Measurements from ENCODE around the gene JAG1. TPM values are rescaled to one million over a fixed set of nuclear protein-coding genes. Genes with fewer than 3 reads are reported as not detected.
"Not testable (repeated sequence)": the region's sequence is repeated elsewhere in the genome, so short reads cannot be mapped to it uniquely, and the experiment has no call there.

The JAG1 gene
- total RNA-seq, 1 experiment from 2014 or later: 45.2 TPM

DNA sequence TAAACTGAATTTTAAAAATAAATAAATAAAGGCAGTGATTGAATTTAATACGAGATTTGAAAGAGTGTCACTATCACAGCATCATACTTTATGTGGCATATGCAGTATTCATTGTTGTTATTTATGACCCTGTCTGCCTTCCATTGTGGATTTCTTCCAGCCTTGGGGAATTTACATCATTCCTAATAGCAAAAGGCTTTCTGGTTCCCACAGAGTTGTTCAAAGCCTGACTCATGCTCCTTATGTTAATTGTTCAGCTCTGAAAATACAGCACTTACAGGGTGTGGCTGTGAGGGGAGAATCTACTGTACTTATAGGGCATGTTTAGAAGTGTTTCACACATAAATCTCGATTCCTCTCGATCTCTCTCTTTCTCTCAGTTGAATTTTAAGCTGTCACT is 54.4 kb downstream of the JAG1 start:
- POLR2A ChIA-PET: no interaction called here

DNA sequence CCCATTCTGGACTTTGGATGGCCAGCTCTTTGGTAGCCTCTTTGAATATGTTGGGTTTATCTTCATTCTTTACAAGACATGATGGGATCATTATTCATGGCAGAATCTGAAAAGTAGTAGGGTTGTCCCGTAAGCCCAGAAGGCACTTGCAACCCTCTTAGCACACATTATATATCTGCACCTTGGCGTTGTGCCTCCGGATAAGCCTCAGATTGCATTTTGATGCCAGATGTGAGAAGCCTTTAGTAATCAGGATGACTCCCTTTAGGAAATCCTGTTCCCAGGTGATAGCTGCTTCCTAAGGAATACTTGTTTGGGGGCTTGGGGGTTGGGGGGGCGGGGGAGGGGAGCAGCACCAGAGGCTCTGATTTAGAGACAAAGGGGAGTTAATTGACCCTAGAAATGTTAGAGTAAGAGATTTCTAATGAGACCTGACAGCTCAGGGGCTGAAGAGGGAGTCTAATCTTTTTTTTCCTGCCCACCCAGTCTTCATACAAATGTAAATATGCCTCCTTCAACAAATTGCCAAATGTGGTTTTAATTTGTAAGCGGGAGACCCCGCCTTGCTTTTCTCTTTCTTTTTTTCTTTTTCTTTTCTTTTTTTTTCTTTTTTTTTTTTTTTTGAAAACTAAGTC is 55.1 kb downstream of the JAG1 start:
- H3K4me1 Mint-ChIP-seq: peaks cover 37% of the 10 kb centered on the region

More for the DNA sequence above, 54.4 kb downstream of the JAG1 start:
- ATAC-seq (peak; percentile 79), DNase-seq (ENCODE audit: low spot score) (no peak)
- Mint-ChIP-seq H3K27me3 (ENCODE audit: low read depth) (peaks cover 12% of the 10 kb centered on the region), H3K9me3 (no peaks in the 10 kb centered on the region), H3K27ac (peak overlapping the region; percentile 36; the same call in 1 of the 2 replicates), H3K4me1 (peaks cover 37% of the 10 kb centered on the region), H3K4me3 (peak overlapping the region; percentile 31; the same call in 1 of the 2 replicates), H3K36me3 (peaks cover 8% of the 10 kb centered on the region; the same call in 1 of the 2 replicates)
- CTCF ChIA-PET: interaction anchor here (1.4 kb wide), 1 partner anchor 52 kb away, joined by 4 read pairs; no protein-coding TSS in a partner anchor
- TF ChIP-seq ZNF396 (CRISPR knock-in tag; IDR thresholded peaks at IDR 0.05; ENCODE audit: borderline replicate concordance) (no peak), ZNF121 (CRISPR knock-in tag; IDR thresholded peaks at IDR 0.05) (no peak)
- TF ChIP-seq, protein P1, sequence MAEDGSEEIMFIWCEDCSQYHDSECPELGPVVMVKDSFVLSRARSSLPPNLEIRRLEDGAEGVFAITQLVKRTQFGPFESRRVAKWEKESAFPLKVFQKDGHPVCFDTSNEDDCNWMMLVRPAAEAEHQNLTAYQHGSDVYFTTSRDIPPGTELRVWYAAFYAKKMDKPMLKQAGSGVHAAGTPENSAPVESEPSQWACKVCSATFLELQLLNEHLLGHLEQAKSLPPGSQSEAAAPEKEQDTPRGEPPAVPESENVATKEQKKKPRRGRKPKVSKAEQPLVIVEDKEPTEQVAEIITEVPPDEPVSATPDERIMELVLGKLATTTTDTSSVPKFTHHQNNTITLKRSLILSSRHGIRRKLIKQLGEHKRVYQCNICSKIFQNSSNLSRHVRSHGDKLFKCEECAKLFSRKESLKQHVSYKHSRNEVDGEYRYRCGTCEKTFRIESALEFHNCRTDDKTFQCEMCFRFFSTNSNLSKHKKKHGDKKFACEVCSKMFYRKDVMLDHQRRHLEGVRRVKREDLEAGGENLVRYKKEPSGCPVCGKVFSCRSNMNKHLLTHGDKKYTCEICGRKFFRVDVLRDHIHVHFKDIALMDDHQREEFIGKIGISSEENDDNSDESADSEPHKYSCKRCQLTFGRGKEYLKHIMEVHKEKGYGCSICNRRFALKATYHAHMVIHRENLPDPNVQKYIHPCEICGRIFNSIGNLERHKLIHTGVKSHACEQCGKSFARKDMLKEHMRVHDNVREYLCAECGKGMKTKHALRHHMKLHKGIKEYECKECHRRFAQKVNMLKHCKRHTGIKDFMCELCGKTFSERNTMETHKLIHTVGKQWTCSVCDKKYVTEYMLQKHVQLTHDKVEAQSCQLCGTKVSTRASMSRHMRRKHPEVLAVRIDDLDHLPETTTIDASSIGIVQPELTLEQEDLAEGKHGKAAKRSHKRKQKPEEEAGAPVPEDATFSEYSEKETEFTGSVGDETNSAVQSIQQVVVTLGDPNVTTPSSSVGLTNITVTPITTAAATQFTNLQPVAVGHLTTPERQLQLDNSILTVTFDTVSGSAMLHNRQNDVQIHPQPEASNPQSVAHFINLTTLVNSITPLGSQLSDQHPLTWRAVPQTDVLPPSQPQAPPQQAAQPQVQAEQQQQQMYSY (CRISPR knock-in tag; IDR thresholded peaks at IDR 0.05): no peak
- TF ChIP-seq, protein P2, sequence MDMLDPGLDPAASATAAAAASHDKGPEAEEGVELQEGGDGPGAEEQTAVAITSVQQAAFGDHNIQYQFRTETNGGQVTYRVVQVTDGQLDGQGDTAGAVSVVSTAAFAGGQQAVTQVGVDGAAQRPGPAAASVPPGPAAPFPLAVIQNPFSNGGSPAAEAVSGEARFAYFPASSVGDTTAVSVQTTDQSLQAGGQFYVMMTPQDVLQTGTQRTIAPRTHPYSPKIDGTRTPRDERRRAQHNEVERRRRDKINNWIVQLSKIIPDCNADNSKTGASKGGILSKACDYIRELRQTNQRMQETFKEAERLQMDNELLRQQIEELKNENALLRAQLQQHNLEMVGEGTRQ (CRISPR knock-in tag; IDR thresholded peaks at IDR 0.05): no peak

DNA sequence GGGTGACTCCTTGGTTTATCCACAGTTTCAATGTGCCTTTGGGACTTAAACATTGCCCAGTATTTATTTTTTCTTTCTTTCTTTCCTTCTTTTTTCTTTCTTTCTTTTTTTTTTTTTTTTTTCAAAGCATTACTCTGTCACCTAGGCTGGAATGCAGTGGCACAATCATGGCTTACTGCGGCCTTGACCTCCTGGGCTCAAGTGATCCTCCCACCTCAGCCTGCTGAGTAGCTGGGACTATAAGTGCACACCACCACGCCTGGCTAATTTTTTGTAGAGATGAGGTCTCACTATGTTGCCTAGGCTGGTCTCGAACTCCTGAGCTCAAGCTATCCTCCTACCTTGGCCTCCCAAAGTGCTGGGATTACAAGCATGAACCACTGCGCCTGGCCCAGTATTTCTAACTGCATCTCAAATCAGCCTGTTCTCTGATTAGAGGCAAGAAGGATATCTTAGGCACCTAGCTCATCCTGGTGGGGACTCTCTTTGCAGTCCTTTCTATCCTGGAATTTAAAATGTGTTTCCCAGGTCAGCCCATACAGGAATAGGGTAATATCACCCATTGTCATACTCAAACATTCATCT is 56.2 kb downstream of the JAG1 start:
- H3K4me3 Mint-ChIP-seq; H3K36me3 Mint-ChIP-seq; H3K9me3 Mint-ChIP-seq; H3K27ac Mint-ChIP-seq; POLR2A ChIA-PET; DNase-seq (ENCODE audit: low spot score); ATAC-seq: not testable (repeated sequence)
- Mint-ChIP-seq H3K4me1 (peaks cover 39% of the 10 kb centered on the region), H3K27me3 (ENCODE audit: low read depth) (peaks cover 12% of the 10 kb centered on the region)
- CTCF ChIA-PET: interaction anchor here (1.1 to 1.3 kb wide), 2 partner anchors 23 to 79 kb away, joined by 3 read pairs; no protein-coding TSS in a partner anchor

More for the DNA sequence above, 55.1 kb downstream of the JAG1 start:
- ATAC-seq: peak; percentile 41
- Mint-ChIP-seq H3K27ac (no peak overlapping the region), H3K9me3 (no peaks in the 10 kb centered on the region), H3K36me3 (peaks cover 4% of the 10 kb centered on the region), H3K27me3 (ENCODE audit: low read depth) (peaks cover 12% of the 10 kb centered on the region), H3K4me3 (peak overlapping the region; percentile 36; the same call in 1 of the 2 replicates)
- no peak for DNase-seq (ENCODE audit: low spot score)
- ChIA-PET CTCF (interaction anchor here (0.6 to 1.4 kb wide), 5 partner anchors 24 to 571 kb away, joined by 3 to 4 read pairs (median 3); no protein-coding TSS in a partner anchor), POLR2A (interaction anchor here (0.7 kb wide), 2 partner anchors 12 to 47 kb away, joined by 5 read pairs; no protein-coding TSS in a partner anchor)
- no peak for TF ChIP-seq ZNF219 (CRISPR knock-in tag; IDR thresholded peaks at IDR 0.05; ENCODE audit: borderline replicate concordance)
- TF ChIP-seq GABPB1 (CRISPR knock-in tag; IDR thresholded peaks at IDR 0.05): no peak
- no peak for TF ChIP-seq ATF1 (CRISPR knock-in tag; IDR thresholded peaks at IDR 0.05)
- TF ChIP-seq ZNF423 (CRISPR knock-in tag; IDR thresholded peaks at IDR 0.05): no peak
- no peak for TF ChIP-seq FOXJ3 (CRISPR knock-in tag; IDR thresholded peaks at IDR 0.05; ENCODE audit: borderline replicate concordance)
- no peak for TF ChIP-seq ZNF263 (CRISPR knock-in tag; IDR thresholded peaks at IDR 0.05; ENCODE audit: low read depth)
- TF ChIP-seq RORB (CRISPR knock-in tag; IDR thresholded peaks at IDR 0.05): no peak
- TF ChIP-seq, protein P3, sequence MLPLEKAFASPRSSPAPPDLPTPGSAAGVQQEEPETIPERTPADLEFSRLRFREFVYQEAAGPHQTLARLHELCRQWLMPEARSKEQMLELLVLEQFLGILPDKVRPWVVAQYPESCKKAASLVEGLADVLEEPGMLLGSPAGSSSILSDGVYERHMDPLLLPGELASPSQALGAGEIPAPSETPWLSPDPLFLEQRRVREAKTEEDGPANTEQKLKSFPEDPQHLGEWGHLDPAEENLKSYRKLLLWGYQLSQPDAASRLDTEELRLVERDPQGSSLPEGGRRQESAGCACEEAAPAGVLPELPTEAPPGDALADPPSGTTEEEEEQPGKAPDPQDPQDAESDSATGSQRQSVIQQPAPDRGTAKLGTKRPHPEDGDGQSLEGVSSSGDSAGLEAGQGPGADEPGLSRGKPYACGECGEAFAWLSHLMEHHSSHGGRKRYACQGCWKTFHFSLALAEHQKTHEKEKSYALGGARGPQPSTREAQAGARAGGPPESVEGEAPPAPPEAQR (CRISPR knock-in tag; IDR thresholded peaks at IDR 0.05): no peak
- no peak for TF ChIP-seq JUN (CRISPR knock-in tag; IDR thresholded peaks at IDR 0.05)
